A673 (cell line): ENCODE results near the gene NKX1-1.

Experiments used
- EZH2 ChIP-seq: fragments of 200-600 bp; sonication (generic); IDR thresholded peaks from 2 replicates; pipeline ENCODE4 v1.6.1; 2017; ENCODE audit warnings: borderline replicate concordance, low read depth, mild to moderate bottlenecking, mixed read lengths, antibody characterized with exemption, low read length; ENCODE audit not compliant: poor library complexity, severe bottlenecking
- TF ChIP-seq, protein P1 (sequence below): fragments of 300-800, 200-600 bp; sonication (generic); conservative IDR thresholded peaks from 2 replicates; pipeline ENCODE4 v1.5.1; 2017; ENCODE audit warnings: low read depth, mild to moderate bottlenecking, antibody characterized with exemption, low read length, moderate library complexity, mixed read lengths

DNA sequence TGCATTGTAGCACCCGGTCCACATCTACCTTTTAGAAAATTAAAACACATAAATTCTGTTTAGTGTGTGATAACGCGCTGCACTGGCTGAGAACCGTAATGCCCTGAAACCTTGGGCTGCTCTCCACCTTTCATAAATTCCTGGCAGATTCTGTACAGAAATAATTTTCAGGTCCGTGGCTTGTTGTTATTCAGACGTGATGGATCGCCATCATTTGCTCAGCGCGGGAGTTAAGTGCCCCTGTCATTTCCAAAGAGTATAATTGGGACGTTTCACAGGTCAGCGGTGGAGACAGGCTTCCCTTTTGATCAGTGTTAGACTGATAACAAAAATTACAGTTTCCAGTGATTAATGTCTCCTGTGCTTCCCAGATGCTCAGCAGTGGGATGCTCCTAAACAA lies 42.7 kb downstream of the NKX1-1 start:
- TF ChIP-seq, protein P1, sequence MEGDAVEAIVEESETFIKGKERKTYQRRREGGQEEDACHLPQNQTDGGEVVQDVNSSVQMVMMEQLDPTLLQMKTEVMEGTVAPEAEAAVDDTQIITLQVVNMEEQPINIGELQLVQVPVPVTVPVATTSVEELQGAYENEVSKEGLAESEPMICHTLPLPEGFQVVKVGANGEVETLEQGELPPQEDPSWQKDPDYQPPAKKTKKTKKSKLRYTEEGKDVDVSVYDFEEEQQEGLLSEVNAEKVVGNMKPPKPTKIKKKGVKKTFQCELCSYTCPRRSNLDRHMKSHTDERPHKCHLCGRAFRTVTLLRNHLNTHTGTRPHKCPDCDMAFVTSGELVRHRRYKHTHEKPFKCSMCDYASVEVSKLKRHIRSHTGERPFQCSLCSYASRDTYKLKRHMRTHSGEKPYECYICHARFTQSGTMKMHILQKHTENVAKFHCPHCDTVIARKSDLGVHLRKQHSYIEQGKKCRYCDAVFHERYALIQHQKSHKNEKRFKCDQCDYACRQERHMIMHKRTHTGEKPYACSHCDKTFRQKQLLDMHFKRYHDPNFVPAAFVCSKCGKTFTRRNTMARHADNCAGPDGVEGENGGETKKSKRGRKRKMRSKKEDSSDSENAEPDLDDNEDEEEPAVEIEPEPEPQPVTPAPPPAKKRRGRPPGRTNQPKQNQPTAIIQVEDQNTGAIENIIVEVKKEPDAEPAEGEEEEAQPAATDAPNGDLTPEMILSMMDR = no peak
- no peak for TF ChIP-seq EZH2
